GM19023 (cell line): ENCODE measurements around the gene ZNF217.
"Not testable (repeated sequence)": the region's sequence is repeated elsewhere in the genome, so short reads cannot be mapped to it uniquely, and the experiment has no call there.

Source experiments
- ATAC-seq: cut with Tn5 transposase; IDR thresholded peaks from one replicate; pipeline ENCODE4 v1.9.1; 2021; ENCODE audit warnings: mild to moderate bottlenecking, moderate library complexity; ENCODE audit not compliant: unreplicated experiment

Gene ZNF217

GRCh38 chr20:53593466-53594007 is at the start of gene ZNF217:
Gene ZNF217, minus strand, starts transcription at chr20:53593839. Its CDS starts 11,013 bp downstream, at chr20:53582826.
- ATAC-seq = peak; percentile 28

- ATAC-seq = peak; percentile 94
Observed at GRCh38 chr20:53643031-53643832, 49.6 kb upstream of the ZNF217 start.

- ATAC-seq = no peak
Observed at GRCh38 chr20:53642196-53643030, 48.8 kb upstream of the ZNF217 start.

GRCh38 chr20:53639647-53640440 is 46.2 kb upstream of the ZNF217 start:
- no peak for ATAC-seq

GRCh38 chr20:53639128-53639527 is 45.5 kb upstream of the ZNF217 start:
- ATAC-seq = no peak

GRCh38 chr20:53637310-53637709 is 43.7 kb upstream of the ZNF217 start:
- not testable (repeated sequence) for ATAC-seq

DNA sequence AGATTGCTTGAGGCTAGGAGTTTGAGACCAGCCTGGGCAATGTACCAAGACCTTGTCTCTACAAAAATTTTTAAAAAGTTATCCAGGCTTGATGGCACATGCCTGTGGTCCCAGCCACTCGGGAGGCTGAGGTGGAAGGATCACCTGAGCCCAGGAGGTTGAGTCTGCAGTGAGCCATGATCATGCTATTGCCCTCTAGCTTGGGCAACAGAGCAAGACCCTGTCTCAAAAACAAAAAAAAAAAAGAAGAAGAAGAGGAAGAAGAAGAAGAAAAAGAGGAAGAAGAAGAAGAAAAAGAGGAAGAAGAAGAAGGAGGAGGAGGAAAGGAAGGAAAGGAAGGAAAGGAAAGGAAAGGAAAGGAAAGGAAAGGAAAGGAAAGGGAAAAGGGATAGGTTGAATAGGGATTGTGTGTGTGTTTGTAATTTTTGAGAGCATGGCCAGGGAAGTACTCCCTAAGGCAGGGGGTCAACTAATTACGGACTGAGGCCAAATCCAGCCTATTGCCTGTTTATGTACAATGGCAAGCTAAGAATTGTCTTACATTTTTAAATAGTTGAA is 43.0 kb upstream of the ZNF217 start:
- no peak for ATAC-seq

DNA sequence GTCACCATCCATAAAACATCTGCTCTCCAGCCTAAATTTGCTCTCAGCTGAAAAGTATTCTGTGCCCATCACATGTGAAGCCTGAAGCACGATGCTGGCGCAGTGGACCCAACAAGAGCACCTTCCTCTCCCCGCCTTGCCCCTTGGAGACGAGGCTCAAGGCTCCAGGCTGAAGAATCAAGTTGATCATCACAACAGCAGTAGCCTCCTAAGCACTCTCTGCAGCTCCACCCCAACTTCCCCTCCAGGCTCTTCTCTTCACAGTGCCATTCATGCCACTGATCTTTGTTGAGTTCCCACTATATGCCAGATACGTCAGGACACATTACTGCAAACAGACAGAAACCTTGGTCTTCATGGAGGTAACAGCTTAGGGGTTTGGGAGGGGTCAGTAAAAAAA is 41.6 kb upstream of the ZNF217 start:
- ATAC-seq = no peak

GRCh38 chr20:53631909-53632662 is 38.4 kb upstream of the ZNF217 start:
- ATAC-seq = no peak

DNA sequence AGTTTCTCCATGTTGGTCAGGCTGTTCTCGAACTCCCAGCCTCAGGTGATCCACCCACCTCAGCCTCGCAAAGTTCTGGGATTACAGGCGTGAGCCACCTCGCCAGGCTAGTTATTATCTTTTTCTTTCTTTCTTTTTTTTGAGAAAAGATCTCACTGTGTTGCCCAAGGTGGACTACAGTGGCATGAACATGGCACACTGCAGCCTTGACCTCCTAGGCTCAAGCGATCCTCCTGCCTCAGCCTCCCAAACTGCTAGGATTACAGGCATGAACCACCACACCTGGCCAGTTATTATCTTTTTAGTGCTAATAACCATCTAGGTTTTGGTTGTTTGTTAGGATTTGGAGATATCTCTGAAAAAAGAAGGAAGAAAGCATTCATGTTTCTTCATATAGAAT is 35.8 kb upstream of the ZNF217 start:
- ATAC-seq = no peak

DNA sequence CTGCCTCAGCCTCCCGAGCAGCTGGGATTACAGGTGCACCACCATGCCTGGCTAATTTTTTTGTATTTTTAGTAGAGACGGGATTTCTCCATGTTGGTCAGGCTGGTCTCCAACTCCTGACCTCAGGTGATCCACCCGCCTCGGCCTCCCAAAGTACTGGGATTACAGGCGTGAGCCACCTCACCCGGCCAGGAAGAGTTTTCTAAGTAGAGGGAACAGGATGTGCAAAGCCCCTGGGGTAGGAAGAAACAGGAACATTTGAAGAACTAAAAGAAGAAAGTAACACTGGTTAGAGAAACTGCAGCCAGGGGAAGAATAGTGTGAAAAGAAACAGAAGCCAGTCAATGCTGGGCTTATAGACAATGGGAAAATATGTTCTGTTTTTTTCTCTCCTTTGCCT is 35.1 kb upstream of the ZNF217 start:
- not testable (repeated sequence) for ATAC-seq

GRCh38 chr20:53628076-53628475 is 34.4 kb upstream of the ZNF217 start:
- no peak for ATAC-seq

GRCh38 chr20:53627001-53627400 is 33.4 kb upstream of the ZNF217 start:
- ATAC-seq = not testable (repeated sequence)

DNA sequence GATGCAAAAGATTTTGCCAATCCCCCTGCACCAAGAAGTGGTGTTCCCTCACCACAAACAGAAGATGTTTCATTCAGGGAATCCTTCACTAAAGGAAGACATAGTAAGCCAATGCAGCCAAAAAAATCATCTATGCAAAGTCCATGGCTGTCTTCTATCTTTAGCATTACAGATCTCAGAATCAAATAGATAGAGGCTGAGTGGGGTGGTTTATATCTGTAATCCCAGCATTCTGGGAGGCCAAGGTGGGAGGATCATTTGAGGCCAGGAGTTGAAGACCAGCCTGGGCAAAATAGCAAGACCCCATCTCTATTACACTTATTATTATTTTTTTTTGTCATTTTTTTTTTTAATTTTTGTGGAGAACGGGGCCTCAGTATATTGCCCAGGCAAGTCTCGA is 32.9 kb upstream of the ZNF217 start:
- no peak for ATAC-seq

- ATAC-seq = no peak
Observed at GRCh38 chr20:53625311-53626129, 31.9 kb upstream of the ZNF217 start.

DNA sequence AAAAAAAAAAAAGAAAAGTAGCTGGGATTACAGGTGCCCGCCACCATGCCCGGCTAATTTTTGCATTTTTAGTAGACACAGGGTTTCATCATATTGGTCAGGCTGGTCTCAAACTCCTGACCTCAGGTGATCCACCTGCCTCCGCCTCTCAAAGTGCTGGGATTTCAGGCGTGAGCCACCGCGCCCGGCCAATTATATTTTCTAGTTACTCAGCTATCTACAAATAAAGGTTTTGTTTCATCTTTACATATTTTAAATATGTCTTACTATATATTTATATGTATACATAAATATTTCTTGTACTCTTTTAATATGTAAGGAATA is 31.2 kb upstream of the ZNF217 start:
- not testable (repeated sequence) for ATAC-seq

DNA sequence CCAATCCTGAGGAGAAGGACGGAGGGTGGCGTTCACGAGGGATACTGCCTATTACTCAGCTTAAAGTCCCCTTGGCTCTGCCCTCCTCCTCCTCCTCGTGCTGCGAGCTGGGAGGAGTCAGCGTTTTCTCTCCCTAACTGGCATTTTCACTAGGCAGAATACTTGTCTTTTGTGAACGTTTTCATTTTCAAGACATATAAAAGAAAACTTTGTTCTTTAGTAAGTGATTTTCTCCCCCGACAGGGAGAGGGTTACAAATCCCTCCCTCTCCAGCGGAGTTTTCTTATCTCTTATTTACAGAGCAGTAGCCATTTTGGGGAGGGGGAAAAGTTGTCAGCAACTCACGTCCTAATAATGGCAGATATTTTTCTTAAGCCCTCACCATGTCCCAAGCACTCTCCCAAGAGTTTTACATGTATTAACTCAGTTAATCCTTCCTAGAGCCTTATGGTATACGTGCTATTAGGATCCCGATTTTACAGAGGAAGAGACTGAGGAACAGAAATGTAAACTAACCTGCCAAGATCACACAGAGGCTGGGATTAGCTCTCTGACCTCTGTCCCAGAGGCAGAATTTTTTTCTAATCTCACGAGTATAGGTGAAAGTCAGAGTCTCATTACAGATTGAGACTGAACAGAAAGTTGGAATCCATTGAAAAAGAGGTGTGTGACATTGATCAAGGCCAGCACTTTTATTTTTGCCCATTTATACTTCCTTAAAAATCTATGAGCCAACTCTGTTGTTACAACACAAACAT is 30.0 kb upstream of the ZNF217 start:
- ATAC-seq = no peak

DNA sequence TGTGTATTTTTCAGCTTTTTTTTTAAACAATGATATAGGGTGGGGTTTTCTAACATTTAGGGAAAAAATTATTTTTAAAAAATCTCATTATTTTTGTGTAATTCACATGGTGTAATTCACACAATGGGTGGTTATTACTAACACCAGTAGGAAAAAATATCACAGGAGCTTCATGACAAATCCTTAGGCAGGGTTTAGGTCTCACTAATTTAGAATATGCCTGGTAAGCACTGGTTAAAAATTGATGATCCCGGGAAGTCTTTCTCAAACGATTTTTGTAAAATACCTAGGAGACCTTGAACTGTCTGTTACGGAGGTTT is 29.5 kb upstream of the ZNF217 start:
- ATAC-seq = no peak
